Neural cell (in vitro differentiated cells): ENCODE measurements around the gene FHIT. TPM values are rescaled to one million over a fixed set of nuclear protein-coding genes. Genes with fewer than 3 reads are reported as not detected.

Source experiments
- H2AFZ ChIP-seq: fragments of 200-600, 300-800 bp; sonication (generic), shearing (Covaris generic); 2 replicates; pipeline ENCODE4 v1.6.0; 2014; ENCODE audit warnings: low read depth, mild to moderate bottlenecking, antibody characterized with exemption, low read length, moderate library complexity
- H3F3A ChIP-seq: fragments of 200-600 bp; shearing (Covaris generic); 2 replicates; pipeline ENCODE4 v1.6.1; 2016; ENCODE audit warnings: mild to moderate bottlenecking, moderate library complexity, mixed read lengths, antibody characterized with exemption, low read length; ENCODE audit not compliant: insufficient read depth, poor library complexity, severe bottlenecking
- H3K27ac ChIP-seq: fragments of 200-600, 300-800 bp; sonication (generic), shearing (Covaris generic); 2 replicates; pipeline ENCODE4 v1.5.1; 2014; ENCODE audit warnings: mild to moderate bottlenecking, low read length, moderate library complexity
- H3K27me3 ChIP-seq: fragments of 300-800, 200-600 bp; sonication (generic), shearing (Covaris generic); 2 replicates; pipeline ENCODE4 v1.6.0; 2014; ENCODE audit warnings: mild to moderate bottlenecking, low read depth, low read length, moderate library complexity; ENCODE audit not compliant: insufficient read depth
- H3K36me3 ChIP-seq: fragments of 300-800, 200-600 bp; sonication (generic), shearing (Covaris generic); 2 replicates; pipeline ENCODE4 v1.5.1; 2014; ENCODE audit warnings: mild to moderate bottlenecking, antibody characterized with exemption, low read length, moderate library complexity; ENCODE audit not compliant: insufficient read depth
- H3K4me2 ChIP-seq: fragments of 300-800, 200-600 bp; sonication (generic), shearing (Covaris generic); 2 replicates; pipeline ENCODE4 v1.6.0; 2014; ENCODE audit warnings: mild to moderate bottlenecking, low read length
- H3K4me3 ChIP-seq: fragments of 300-800, 200-600 bp; sonication (generic), shearing (Covaris generic); 2 replicates; pipeline ENCODE4 v1.5.1; 2014; ENCODE audit warnings: mild to moderate bottlenecking, low read length, moderate library complexity
- H3K79me2 ChIP-seq: fragments of 200-600 bp; shearing (Covaris generic); replicated peaks from 2 replicates; pipeline ENCODE4 v1.6.0; 2014; ENCODE audit warnings: mild to moderate bottlenecking, low read length, moderate library complexity; ENCODE audit not compliant: insufficient read depth
- H3K9ac ChIP-seq: fragments of 300-800, 200-600 bp; sonication (generic), shearing (Covaris generic); 2 replicates; pipeline ENCODE4 v1.6.1; 2016; ENCODE audit warnings: mild to moderate bottlenecking, low read length, mixed read lengths
- H3K9me2 ChIP-seq: fragments of 200-600 bp; shearing (Covaris generic); 2 replicates; pipeline ENCODE4 v1.6.1; 2016; ENCODE audit warnings: mild to moderate bottlenecking, low read length, mixed read lengths; ENCODE audit not compliant: insufficient read depth
- H3K9me3 ChIP-seq: fragments of 200-600, 300-800 bp; sonication (generic), shearing (Covaris generic); 2 replicates; pipeline ENCODE4 v1.6.1; 2016; ENCODE audit warnings: mild to moderate bottlenecking, mixed run types, low read length, moderate library complexity, mixed read lengths
- H4K20me1 ChIP-seq: fragments of 200-600 bp; shearing (Covaris generic); 2 replicates; pipeline ENCODE4 v1.6.1; 2016; ENCODE audit warnings: mild to moderate bottlenecking, mixed run types; ENCODE audit not compliant: insufficient read depth
- EP300 ChIP-seq: fragments of 450-650 bp; conservative IDR thresholded peaks from 2 replicates; pipeline ENCODE4 v1.6.1; 2014; ENCODE audit warnings: antibody characterized with exemption, mild to moderate bottlenecking, moderate library complexity; ENCODE audit not compliant: poor library complexity, severe bottlenecking
- EZH2 ChIP-seq: fragments of 200-600, 300-800 bp; shearing (Covaris generic), sonication (generic); IDR thresholded peaks from 2 replicates; pipeline ENCODE4 v1.6.1; 2014; ENCODE audit warnings: antibody characterized with exemption, low read length, borderline replicate concordance, mild to moderate bottlenecking; ENCODE audit not compliant: insufficient read depth, poor library complexity, severe bottlenecking
- MXI1 ChIP-seq: fragments of 450-650 bp; conservative IDR thresholded peaks from 2 replicates; pipeline ENCODE4 v1.6.1; 2014; ENCODE audit warnings: antibody characterized with exemption, mild to moderate bottlenecking; ENCODE audit not compliant: poor library complexity, severe bottlenecking
- POLR2AphosphoS5 ChIP-seq: IDR thresholded peaks from 2 replicates; pipeline ENCODE4 v1.6.1; 2012
- RAD21 ChIP-seq: fragments of 450-650 bp; conservative IDR thresholded peaks from 2 replicates; pipeline ENCODE4 v1.6.1; 2014; ENCODE audit warnings: antibody characterized with exemption, mild to moderate bottlenecking, moderate library complexity
- SMC3 ChIP-seq: fragments of 450-650 bp; conservative IDR thresholded peaks from 2 replicates; pipeline ENCODE4 v1.6.1; 2014; ENCODE audit warnings: antibody characterized with exemption, mild to moderate bottlenecking, moderate library complexity; ENCODE audit not compliant: poor library complexity
- TAF1 ChIP-seq: IDR thresholded peaks from 2 replicates; pipeline ENCODE4 v1.6.1; 2012; ENCODE audit warnings: low read depth
- polyA plus RNA-seq: library from polyadenylated mRNA; depleted of rRNA; stranded (reverse); fragments of >200 nt; gene quantifications from 2 replicates; pipeline ENCODE4 v1.2.3, GENCODE V29; 2014
- TF ChIP-seq, protein P1 (sequence below): fragments of 450-650 bp; IDR thresholded peaks from 2 replicates; pipeline ENCODE4 v1.5.1; 2014; ENCODE audit warnings: antibody characterized with exemption, mild to moderate bottlenecking, moderate library complexity; ENCODE audit not compliant: poor library complexity, severe bottlenecking
- TF ChIP-seq, protein P2 (sequence below): IDR thresholded peaks from 2 replicates; pipeline ENCODE4 v1.6.1; 2012; ENCODE audit warnings: borderline replicate concordance

FHIT gene
- polyA plus RNA-seq, 1 donor from 2014 or later, result not detected

DNA sequence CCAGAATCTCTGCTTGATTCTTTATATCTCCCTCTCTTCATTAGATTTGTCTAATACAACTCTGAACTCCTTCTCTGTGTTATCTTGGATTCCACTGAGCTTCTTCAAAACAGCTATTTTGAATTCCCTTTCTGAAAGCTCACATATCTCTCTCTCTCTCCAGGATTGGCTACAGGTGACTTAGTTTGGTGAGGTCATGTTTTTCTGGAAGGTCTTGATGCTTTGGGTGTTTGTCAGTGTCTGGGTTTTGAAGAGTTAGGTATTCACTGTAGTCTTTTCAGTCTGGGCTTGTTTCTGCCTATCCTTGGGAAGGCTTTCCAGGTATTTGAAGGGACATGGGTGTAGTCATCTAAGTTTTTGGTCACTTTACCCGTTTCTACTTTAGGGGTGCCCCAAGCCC is 781.8 kb downstream of the FHIT start:
- Histone ChIP-seq H3K79me2 (no peaks in the 10 kb centered on the region), H2AFZ (no peak overlapping the region), H3K27me3 (no peaks in the 10 kb centered on the region), H3K27ac (no peak overlapping the region), H3K4me3 (no peak overlapping the region), H3F3A (no peaks in the 10 kb centered on the region), H3K36me3 (no peaks in the 10 kb centered on the region), H3K4me2 (no peak overlapping the region), H3K9ac (no peak overlapping the region), H4K20me1 (no peaks in the 10 kb centered on the region), H3K9me3 (no peaks in the 10 kb centered on the region), H3K9me2 (no peaks in the 10 kb centered on the region)
- TF ChIP-seq, protein P1, sequence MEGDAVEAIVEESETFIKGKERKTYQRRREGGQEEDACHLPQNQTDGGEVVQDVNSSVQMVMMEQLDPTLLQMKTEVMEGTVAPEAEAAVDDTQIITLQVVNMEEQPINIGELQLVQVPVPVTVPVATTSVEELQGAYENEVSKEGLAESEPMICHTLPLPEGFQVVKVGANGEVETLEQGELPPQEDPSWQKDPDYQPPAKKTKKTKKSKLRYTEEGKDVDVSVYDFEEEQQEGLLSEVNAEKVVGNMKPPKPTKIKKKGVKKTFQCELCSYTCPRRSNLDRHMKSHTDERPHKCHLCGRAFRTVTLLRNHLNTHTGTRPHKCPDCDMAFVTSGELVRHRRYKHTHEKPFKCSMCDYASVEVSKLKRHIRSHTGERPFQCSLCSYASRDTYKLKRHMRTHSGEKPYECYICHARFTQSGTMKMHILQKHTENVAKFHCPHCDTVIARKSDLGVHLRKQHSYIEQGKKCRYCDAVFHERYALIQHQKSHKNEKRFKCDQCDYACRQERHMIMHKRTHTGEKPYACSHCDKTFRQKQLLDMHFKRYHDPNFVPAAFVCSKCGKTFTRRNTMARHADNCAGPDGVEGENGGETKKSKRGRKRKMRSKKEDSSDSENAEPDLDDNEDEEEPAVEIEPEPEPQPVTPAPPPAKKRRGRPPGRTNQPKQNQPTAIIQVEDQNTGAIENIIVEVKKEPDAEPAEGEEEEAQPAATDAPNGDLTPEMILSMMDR, result no peak
- TF ChIP-seq EP300, result no peak
- TF ChIP-seq RAD21, result no peak
- TF ChIP-seq, protein P2, sequence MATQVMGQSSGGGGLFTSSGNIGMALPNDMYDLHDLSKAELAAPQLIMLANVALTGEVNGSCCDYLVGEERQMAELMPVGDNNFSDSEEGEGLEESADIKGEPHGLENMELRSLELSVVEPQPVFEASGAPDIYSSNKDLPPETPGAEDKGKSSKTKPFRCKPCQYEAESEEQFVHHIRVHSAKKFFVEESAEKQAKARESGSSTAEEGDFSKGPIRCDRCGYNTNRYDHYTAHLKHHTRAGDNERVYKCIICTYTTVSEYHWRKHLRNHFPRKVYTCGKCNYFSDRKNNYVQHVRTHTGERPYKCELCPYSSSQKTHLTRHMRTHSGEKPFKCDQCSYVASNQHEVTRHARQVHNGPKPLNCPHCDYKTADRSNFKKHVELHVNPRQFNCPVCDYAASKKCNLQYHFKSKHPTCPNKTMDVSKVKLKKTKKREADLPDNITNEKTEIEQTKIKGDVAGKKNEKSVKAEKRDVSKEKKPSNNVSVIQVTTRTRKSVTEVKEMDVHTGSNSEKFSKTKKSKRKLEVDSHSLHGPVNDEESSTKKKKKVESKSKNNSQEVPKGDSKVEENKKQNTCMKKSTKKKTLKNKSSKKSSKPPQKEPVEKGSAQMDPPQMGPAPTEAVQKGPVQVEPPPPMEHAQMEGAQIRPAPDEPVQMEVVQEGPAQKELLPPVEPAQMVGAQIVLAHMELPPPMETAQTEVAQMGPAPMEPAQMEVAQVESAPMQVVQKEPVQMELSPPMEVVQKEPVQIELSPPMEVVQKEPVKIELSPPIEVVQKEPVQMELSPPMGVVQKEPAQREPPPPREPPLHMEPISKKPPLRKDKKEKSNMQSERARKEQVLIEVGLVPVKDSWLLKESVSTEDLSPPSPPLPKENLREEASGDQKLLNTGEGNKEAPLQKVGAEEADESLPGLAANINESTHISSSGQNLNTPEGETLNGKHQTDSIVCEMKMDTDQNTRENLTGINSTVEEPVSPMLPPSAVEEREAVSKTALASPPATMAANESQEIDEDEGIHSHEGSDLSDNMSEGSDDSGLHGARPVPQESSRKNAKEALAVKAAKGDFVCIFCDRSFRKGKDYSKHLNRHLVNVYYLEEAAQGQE, result no peak
- TF ChIP-seq POLR2AphosphoS5, result no peak
- no peak for TF ChIP-seq MXI1
- no peak for TF ChIP-seq SMC3
- no peak for TF ChIP-seq TAF1
- TF ChIP-seq EZH2, result no peak

DNA sequence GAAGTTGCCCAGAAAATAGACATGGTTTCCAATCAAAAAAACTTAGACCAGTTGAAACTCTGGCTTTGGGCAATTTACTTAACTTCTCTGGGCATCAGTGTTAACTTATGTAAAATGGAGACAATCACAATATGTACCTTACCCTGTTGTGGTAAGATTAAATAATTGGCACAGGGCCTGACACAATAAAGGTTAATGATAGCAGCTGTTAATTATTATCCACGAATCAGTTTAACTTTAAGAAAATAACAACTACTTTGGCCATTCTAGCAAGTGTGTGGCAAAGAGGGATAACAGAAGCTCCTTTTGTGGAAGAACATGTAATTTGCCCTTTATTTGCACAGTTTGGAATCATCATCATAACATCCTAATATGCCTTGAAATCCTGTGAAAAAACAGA is 787.6 kb downstream of the FHIT start:
- H3K4me2 ChIP-seq, result no peak overlapping the region
- H3K9me2 ChIP-seq, result no peaks in the 10 kb centered on the region
- TF ChIP-seq POLR2AphosphoS5 (no peak), EZH2 (no peak), MXI1 (no peak), EP300 (no peak), RAD21 (no peak), TAF1 (no peak), SMC3 (no peak)
- TF ChIP-seq, protein P2, result no peak
- TF ChIP-seq, protein P1, result no peak
- H3K9me3 ChIP-seq, result no peaks in the 10 kb centered on the region
- no peaks in the 10 kb centered on the region for H3K36me3 ChIP-seq
- H3F3A ChIP-seq, result no peaks in the 10 kb centered on the region
- H3K9ac ChIP-seq, result no peak overlapping the region
- H3K79me2 ChIP-seq, result no peaks in the 10 kb centered on the region
- no peaks in the 10 kb centered on the region for H4K20me1 ChIP-seq
- H3K27ac ChIP-seq, result no peak overlapping the region
- no peak overlapping the region for H2AFZ ChIP-seq
- H3K4me3 ChIP-seq, result no peak overlapping the region
- no peaks in the 10 kb centered on the region for H3K27me3 ChIP-seq
